GM21576 (cell line): Measurements from ENCODE around the gene CLP1.

Source experiments
- ATAC-seq: cut with Tn5 transposase; IDR thresholded peaks from one replicate; pipeline ENCODE4 v1.9.1; 2021; ENCODE audit warnings: mild to moderate bottlenecking, moderate library complexity; ENCODE audit not compliant: unreplicated experiment

The CLP1 gene

GRCh38 chr11:57657194-57658022 is at the start of gene CLP1:
Gene CLP1 (plus strand): TSS chr11:57657762. CDS start chr11:57659477, 1,715 bp downstream.
- peak; percentile 98 for ATAC-seq

DNA sequence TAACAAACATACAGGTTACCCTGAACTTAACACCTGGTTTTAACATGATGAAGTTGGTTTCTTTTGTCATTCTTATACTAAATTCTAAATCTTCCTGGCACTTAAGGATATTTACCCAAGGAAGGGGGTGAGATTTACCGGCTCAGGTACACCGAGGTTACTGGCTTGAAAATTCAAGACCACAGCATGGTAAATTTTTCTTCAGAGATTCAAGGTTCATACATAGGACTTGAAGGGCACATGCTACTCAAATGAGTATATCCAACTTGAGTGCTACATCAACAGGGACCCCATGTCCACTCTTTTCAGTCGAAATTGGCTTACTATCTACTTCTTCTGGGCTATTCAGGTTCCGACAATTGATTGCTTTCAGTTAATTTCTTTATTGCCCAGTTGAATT is 47.4 kb upstream of the CLP1 start:
- ATAC-seq = no peak

- ATAC-seq = no peak
Measured at GRCh38 chr11:57614234-57614772, 43.3 kb upstream of the CLP1 start.

GRCh38 chr11:57615308-57615707 is 42.3 kb upstream of the CLP1 start:
- no peak for ATAC-seq

GRCh38 chr11:57616595-57616994 is 41.0 kb upstream of the CLP1 start:
- no peak for ATAC-seq

- ATAC-seq = no peak
Measured at GRCh38 chr11:57618438-57618837, 39.1 kb upstream of the CLP1 start.

DNA sequence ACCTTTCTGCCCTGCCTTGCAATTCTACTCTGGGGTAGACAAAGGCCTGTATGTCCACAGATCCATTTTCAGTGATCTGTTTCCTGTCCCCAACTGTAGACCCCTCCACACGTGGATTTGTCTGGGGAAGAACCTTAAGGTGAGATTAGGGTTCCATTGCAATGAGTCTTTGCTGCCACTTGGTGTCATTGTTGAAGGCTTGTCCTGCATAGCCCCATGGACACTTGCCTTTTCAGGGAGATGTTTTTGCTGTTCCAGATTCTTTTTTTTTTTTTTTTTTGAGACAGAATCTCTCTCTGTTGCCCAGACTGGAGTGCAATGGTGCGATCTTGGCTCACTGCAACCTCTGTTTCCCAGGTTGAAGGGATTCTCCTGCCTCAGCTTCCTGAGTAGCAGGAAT is 38.2 kb upstream of the CLP1 start:
- no peak for ATAC-seq

DNA sequence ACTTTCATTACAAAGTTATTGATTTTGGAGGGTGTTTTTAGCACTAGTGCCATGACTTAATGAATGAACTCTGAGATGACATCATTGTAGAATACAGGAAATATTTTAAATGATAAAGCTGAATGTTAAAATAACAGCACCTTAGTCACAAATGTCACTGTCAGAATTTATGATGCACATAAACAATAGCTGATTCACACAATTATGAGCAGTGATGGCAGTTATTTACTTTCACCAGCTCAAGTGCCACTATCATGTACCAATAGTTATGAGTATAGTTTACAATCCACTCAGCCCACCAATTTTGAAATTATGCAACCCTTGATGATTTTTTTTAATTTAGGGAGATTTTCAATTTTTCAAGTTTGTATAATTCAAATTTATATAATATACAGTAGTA is 37.1 kb upstream of the CLP1 start:
- no peak for ATAC-seq

DNA sequence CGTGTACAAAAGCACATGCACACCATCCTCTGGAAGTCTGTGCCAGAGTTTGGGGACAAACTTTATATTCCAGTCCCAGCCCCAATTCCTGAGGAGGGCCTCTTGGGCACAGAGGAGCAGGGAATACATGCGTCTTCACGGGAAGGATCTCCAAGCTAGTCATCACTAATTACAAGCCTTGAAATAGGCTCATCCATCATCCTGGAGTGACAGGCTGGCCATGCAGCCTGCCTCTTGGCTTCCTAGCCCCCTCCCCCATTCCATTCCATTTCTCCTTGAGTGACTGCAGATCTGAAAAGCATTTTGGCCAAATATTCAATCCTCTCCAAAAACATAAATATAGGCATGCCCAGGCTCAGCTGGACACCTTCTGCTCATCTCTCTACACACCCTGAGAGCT is 35.3 kb upstream of the CLP1 start:
- ATAC-seq = no peak

DNA sequence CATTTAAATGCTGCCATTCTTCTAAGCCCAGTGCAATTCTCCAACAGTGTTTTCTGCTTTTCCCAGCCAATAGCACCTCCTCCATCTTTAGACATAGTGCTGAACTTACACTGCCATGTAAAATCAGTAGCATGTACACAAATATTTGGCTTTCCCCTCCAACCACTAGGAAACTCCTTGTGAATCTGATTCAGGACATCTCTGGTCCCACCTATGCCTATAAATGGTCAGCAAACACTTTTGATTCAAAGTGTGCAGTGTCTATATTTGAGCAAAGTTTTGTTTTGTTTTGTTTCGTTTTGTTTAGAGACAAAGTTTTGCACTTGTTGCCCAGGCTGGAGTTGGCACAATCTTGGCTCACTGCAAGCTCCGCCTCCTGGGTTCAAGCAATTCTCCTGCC is 32.7 kb upstream of the CLP1 start:
- ATAC-seq = no peak

- ATAC-seq = no peak
Measured at GRCh38 chr11:57626895-57627294, 30.7 kb upstream of the CLP1 start.

- no peak for ATAC-seq
Measured at GRCh38 chr11:57630171-57630570, 27.4 kb upstream of the CLP1 start.

DNA sequence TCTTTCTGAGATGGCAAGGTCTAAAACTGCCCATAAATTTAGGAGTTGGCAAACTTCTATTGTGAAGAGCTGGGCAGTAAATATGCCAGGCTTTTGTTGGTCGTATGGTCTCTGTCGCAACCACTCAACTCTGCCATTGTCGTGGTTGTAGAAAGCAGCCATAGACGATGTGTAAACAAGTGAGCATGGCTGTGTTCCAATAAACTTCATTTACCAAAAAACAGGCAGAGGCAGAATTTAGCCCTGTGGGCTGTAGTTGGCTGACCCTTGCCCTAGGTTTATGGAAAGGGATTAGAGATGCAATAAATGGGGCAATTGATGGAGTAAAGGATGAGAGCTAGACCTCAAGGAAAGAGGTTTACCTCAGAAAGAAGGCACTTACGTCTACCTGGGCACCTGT is 25.4 kb upstream of the CLP1 start:
- no peak for ATAC-seq

DNA sequence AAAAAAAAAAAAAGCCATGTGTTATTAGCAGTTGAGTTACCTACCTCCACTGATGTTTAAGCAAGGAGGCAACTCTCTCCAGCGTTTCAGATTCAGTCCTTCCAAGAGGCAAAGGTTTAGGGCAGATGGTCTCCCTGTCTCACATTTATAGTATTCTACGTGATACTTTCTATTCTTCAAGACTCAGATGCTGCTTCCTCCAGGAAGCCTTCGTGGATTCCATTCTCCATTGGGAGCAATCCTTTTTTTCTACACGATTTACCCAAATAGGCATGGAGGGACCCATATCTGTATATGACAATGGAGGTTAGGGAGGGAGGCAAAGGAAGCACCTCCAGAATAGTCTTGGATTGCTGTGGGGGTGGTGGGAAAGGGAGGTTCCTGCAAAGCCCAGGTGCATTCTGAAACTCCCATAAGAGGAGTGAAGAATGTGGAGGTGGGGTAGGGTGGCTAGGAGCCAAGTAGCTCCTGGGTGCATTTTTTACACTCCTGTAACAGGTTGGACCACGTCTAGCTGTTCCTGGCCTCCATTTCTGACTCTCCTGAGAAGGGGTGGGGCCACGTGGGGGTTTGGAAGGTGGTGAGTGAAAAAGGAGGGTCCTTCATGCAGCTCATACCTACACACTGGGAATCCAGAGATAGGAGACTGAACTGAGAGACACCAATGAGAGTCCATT is 24.0 kb upstream of the CLP1 start:
- ATAC-seq = no peak

DNA sequence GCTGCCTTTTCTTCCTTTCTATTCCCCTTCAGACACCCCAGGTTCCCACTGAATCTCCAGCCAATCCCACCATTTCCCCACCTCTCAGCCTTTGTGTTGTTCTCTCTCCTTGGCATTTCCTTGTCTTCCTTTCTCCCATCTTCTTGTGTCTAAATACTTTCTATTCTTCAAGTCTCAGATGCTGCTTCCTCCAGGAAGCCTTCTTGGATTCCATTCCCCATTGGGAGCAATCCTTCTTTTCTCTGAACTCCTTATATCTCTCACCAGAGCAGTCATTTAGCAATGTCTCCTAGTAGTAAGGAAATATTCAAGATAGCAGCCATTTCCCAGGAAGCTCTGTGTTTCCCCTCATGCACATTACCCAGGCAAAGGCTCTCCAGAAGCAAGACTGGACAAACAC is 23.3 kb upstream of the CLP1 start:
- no peak for ATAC-seq

DNA sequence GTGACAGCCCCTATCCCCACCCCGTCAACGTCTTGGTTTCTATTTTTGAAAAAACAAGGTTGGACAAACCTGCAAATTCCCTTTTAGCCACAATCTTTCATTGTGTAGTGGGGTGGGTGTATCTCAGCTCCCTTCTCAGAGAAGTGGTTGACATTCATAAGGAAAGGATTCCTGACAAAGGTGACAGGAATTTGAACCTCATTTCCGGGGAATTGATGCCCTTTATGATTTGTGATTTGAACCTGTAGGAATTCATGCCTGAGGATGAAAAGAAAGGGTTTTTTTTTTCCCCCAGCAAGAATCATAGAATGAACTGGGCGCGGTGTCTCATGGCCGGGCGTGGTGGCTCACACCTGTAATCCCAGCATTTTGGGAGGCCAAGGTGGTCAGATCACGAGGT is 22.3 kb upstream of the CLP1 start:
- ATAC-seq = no peak

DNA sequence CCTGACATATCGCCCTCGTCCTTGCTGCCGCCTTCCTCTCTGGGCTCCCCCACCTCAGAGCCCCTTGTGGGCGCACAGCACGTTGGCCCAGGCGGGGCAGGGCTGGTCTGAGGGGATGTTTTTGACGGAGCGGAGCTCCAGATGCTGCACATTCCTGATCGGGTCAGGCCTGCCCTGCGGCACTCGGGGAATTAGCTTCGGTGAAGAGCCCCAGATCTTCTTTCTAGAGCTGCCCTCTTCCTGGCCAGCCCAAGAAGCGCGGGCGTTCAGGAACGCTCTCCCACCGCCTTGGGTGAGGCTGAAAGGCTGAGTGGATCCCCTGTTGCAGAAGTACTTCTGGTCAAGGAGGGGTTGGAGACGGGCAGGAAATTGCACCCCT is 19.9 kb upstream of the CLP1 start:
- ATAC-seq = no peak

- no peak for ATAC-seq
Measured at GRCh38 chr11:57638005-57638781, 19.4 kb upstream of the CLP1 start.

DNA sequence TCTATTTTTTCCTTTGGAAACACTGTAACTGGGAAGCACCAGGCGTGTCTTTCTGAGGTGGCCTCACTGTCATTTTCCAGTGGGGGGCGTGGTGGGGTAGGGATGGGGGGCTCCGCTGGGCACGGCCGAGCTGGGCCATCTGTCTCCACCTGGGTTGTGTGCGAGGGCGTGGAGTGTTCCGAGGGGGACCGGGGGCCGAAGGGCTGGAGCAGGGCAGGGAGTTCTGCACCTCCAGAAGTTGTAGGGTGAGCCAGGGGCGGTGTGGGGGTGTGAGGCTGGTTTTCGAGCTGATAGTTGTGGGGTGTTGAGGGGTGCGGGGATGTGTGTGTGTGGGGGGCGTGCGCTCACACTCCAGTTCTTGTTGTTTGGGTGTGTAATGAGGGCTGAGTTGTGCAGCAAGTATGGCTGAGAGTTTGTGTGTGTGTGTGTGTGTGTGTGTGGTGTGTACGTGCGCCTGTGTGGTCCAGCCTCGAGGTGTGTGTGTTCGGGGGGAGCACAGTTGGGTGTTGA is 18.7 kb upstream of the CLP1 start:
- ATAC-seq = no peak

DNA sequence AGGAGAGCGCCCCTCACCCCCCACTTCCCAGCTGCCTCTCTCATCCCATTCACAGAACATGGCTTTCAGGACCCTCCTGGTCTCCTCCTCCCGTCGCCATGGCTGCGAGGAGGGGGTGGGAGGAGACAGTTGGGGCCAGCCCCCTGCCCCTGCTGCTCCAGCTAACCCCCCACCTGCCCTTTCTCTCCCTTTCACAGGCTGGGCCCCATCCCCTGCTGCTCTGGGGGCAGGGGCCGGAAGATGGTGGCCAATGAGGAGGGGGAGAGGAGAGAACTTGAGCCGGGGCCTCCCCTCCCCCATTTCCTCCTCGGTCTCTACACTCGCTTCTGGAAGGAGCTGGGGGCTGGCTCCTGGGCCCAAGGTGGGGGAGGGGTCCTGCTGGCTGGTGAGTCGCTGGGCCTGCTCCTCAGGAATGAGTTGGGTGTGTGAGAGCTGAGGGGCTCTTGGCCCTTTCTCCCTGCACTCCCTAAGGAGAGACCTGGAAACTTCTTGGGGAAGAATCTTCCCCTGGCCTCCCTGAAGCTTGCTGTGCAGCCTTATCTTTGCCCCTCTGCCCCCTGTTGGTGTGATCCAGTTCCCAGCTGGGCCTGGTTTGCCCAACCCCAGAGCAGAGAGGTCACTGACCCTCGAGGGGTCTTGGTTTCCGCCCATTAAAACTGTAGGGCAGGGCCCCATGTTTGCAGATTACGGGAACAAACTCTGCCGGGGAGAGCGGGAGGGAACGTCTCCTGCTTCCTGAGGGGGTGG is 18.1 kb upstream of the CLP1 start:
- ATAC-seq = no peak
